ENCODE results near the gene TMEM203.

TMEM203 gene

DNA sequence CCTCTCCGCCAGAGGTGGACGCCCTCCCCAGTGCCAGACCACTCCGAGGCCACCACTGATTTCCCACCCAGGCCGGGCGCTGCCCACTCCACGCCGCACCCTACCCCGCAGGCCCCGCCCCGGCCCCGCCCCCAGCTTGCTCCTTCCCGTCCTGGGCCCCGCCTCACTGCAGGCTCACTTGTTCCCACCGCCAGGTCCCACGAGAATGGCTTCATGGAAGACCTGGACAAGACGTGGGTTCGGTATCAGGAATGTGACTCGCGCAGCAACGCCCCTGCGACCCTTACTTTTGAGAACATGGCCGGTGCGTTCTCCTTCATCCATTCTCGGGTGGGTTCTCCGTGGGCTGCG lies 42.1 kb downstream of the TMEM203 start:
- DNase-seq: no peak

DNA sequence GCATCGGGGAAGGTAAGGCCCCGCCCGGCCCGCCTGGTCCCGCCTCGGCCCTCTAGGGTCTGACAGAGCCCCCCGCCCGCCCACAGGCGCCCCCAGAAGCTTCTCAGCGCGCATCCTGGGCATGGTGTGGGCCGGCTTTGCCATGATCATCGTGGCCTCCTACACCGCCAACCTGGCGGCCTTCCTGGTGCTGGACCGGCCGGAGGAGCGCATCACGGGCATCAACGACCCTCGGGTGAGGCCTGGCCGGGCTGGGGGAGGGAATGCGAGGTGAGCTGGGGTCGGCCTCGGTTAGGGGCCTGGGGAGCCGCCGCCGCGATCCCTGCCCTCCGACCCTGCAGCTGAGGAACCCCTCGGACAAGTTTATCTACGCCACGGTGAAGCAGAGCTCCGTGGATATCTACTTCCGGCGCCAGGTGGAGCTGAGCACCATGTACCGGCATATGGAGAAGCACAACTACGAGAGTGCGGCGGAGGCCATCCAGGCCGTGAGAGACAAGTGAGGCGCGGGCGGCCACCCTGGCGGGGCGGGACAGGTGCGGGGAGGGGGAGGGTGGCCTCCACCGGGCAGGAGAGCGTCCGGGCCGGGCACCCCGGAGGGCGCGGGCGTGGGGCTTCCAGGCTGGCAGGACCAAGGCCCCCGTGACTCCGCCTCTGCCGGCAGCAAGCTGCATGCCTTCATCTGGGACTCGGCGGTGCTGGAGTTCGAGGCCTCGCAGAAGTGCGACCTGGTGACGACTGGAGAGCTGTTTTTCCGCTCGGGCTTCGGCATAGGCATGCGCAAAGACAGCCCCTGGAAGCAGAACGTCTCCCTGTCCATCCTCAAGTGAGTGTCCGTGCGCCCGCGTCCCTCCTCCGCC lies 42.7 kb downstream of the TMEM203 start:
- DNase-seq: no peak

DNA sequence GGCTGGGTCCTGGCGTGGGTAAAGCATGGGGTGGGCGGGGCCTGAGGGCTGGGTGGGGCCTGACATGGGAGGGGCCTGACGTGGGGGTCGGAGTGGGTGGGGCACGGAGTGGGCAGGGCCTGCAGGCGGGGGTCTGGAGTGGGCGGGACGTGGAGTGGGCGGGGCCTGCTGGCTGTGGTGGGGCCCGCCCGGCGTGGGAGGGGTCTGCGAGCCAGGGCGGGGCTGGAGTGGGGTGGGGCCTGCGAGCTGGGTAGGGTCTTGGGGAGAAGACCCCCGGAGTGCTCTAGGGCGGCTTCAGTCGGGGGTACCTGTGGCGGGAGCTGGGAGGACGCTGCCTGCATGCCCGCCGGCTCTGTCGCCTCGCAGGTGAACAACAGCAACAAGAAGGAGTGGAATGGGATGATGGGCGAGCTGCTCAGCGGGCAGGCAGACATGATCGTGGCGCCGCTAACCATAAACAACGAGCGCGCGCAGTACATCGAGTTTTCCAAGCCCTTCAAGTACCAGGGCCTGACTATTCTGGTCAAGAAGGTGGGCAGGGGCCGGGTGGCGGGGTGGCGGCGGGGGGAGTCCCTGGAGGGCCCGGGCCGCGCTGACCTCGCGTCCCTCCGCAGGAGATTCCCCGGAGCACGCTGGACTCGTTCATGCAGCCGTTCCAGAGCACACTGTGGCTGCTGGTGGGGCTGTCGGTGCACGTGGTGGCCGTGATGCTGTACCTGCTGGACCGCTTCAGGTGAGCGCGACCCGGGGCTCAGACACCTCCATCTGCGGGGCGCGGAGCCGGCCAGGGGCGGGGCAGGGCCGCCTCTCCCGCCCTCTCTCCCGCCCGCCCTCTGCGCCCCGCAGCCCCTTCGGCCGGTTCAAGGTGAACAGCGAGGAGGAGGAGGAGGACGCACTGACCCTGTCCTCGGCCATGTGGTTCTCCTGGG lies 43.6 kb downstream of the TMEM203 start:
- no peak for DNase-seq

DNA sequence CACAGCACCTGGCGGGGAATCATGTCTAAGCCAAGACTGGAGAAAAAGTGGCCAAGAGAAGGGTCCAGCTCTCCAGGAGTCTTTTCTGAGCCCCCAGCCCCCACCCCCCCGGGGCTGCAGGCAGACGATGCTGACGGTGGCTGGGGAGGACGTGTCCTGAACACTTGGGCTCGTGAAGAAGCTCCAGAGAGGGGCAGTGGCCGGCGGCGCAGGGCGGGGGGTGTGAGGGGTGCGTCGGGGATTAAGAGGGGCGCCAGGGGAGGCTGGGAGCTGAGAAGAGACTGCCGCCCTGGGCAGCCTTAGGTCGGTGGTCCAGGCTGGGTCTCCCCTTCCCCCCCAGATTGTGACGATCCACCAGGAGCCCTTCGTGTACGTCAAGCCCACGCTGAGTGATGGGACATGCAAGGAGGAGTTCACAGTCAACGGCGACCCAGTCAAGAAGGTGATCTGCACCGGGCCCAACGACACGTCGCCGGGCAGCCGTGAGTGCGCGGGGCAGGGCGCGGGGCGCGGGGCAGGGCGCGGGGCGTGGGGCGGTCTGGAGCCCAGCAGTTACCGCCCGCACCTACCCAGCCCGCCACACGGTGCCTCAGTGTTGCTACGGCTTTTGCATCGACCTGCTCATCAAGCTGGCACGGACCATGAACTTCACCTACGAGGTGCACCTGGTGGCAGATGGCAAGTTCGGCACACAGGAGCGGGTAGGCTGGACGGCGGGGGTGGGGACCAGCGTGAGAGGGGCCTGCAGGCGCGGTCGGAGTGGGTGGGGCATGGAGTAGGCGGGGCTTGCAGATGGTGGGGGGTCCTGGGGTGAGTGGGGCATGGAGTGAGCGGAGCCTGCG lies 44.5 kb downstream of the TMEM203 start:
- DNase-seq: no peak

DNA sequence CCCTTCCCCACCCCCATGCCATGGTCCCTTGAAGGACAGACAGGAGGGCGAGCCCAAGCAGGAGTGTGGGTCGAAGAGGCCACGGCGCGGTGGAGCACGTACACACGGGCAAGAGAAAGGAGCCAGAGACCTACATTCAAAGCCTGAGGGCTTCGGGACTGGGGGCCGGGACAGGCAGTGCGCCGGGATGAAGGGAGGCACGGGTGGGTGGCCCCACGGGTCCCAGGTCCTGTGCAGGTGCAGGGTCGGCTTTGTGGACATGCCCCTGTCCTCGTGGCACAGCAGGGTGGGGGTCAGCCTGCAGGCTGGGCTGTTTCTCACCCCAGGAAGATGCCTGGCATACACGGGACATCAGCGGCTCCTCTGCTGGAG lies 45.4 kb downstream of the TMEM203 start:
- DNase-seq: no peak

DNA sequence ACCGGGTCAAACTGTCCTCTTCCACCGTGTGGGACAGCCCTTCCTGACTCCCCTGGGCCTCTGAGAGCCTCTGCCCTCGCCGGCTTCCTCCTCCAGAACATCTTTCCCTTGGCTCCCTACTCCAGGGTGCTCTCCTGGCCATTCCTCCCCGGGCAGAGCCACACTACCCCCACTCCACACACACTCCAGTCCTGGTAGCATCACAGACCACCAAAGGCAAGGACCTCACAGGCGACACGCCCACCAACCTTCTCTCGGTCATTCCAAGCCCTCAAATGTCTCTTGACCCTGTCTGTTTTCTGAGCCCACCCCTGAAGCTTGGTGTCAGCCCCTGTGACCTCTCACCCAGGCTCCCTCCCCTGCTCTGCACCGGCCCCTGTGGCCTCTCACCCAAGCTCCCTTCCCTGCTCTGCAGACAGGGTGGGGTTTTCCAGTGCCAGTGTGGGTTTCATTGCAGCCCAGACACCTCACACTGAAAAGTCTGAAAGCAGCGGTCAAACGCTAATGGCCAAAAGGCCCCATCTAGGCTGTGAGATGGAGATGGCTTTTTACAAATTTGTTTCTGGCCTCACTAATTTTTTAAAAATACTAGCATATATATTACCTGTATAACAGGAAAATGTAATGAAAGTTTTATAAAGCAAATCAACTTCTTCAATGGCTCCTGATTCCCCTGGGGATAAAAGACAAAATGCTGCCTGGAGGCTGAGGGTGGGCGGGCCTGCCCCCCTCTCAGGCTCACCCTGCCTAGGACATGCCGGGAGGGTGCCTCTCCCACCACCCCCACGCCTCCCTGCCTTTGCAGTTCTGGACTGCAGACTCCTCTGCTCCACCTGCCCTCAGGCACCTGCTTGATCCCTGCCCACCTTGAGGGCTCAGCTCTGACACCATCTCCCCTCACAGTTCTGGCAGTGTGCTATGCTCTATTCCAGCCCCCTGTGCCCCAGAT lies 46.1 kb downstream of the TMEM203 start:
- no peak for DNase-seq

DNA sequence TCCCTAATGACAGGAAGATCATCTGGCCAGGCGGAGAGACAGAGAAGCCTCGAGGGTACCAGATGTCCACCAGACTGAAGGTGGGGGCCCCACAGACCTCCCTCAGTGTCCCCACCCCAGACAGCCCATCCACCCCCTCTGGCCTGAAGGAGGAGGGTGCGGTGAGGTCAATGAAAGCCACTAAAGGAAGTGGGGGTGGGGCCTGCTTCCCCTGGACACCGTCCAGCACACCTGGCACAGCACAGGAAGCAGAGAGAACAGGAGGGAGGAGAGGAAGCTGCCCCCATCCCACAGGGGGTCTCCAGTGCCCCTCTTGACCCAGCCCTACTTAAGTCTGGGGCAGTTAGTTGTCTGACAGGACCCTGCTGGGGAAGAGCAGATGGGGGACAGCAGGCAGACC lies 46.8 kb downstream of the TMEM203 start:
- no peak for DNase-seq

DNA sequence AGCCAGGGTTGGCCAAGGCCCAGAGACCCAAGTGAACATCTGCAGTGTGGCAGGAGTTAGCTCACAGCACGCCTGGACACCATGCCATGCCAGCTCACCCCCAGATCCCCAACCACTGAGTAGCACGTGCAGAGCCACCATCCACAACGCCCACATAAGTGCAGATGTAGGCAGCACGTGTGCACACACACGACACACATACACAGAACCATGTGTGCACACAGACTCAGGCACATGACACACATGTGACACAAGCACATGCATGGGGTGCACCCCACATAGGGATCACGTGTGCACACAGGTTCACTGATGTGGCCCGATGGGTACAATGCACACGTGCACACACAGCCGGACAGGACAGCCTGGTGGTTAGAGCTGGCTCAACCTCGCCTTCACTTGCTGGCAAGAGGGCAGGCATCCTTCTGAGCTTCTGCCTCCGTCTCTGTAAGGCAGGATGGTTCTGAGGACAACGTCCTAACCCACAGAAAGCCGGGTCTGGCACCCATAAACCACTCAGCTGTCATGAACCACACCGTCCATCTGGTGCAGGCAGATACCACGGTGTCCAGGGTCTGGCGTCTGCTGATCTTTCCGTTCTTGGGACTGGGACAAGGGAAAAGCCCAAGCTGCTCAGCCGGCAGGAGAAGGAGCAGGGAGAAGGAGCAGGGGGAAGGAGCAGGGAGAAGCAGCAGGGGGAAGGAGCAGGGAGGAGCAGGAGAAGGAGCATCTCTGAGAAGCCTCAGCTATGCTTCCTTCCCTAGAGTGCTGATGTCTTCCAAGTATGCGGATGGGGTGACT lies 47.6 kb downstream of the TMEM203 start:
- no peak for DNase-seq

DNA sequence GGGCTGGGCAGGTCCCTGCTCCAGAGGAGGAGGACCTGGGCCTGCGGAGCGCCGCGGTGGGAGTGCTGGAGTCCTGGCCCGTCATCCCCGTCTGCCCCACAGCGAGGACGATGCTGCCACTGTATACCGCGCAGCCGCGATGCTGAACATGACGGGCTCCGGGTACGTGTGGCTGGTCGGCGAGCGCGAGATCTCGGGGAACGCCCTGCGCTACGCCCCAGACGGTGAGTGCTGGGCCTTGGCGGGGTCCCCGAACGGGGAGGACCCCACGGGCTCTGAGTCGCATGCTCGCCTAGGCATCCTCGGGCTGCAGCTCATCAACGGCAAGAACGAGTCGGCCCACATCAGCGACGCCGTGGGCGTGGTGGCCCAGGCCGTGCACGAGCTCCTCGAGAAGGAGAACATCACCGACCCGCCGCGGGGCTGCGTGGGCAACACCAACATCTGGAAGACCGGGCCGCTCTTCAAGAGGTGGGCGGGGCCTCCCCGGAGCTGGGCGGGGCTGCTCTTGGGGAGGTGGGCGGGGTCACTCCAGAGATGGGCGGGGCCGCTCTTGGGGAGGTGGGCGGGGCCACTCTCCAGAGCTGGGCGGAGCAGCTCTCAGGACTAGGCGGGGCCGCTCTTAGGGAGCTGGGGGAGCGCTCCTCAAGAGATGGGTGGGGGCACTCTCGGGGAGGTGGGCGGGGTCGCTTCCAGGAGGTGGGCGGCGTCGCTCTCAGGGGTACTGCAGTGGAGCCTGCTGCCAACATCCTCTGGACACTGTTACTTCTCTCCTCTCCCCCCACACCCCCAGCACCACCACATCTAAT lies 48.7 kb downstream of the TMEM203 start:
- DNase-seq: no peak
